K562 treated with DMSO at 1 percent for 24 hours (cell line): ENCODE results near the gene GAGE13. TPM values are rescaled to one million over a fixed set of nuclear protein-coding genes. Genes with fewer than 3 reads are reported as not detected.

Experiments used
- total RNA-seq: library from RNA; unstranded; fragments of 300-600 nt; gene quantifications from 2 replicates; pipeline ENCODE4 v1.2.3, GENCODE V29; 2022; ENCODE audit warnings: low read depth; ENCODE audit not compliant: insufficient read depth

GAGE13 gene, protein sequence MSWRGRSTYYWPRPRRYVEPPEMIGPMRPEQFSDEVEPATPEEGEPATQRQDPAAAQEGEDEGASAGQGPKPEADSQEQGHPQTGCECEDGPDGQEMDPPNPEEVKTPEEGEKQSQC
- total RNA-seq: 6.1 and 9.1 TPM in 2 replicates

DNA sequence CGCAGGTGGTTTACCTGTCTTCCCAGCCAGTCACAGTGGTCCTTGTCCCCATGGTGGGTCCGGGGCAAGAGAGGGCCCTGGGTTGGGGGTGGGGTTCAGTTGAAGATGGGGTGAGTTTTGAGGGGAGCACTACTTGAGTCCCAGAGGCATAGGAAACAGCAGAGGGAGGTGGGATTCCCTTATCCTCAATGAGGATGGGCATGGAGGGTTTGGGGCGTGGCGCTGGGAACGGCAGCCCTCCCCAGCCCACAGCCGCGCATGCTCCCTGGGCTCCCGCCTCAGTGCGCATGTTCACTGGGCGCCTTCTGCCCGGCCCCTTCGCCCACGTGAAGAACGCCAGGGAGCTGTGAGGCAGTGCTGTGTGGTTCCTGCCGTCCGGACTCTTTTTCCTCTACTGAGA is at the start of gene GAGE13:
GAGE13 (plus strand) TSS at position 301 of the 400 bp plus-strand sequence. CDS start 1,156 bp downstream, outside the sequence.

GRCh38 chrX:49303346-49303745 is 28.0 kb upstream of the GAGE13 start, which contains the start of gene GAGE10:
TSS of gene GAGE10 (plus strand) at chrX:49303646. CDS start at chrX:49304860, 1,214 bp downstream.

GRCh38 chrX:49321737-49322136 is 9.6 kb upstream of the GAGE13 start, which contains the start of gene GAGE12J:
TSS of gene GAGE12J (plus strand) at chrX:49322037. CDS start at chrX:49323194, 1,157 bp downstream.

Other genes with a start within 250 kb of the GAGE13 start
- gene GPKOW, start 207.8 kb upstream of the GAGE13 start, total RNA-seq: 51.0 and 57.4 TPM in 2 replicates
- gene MAGIX, start 168.8 kb upstream of the GAGE13 start, total RNA-seq: 3.8 and 4.0 TPM in 2 replicates
- gene PLP2, start 159.7 kb upstream of the GAGE13 start, total RNA-seq: 185 and 190 TPM in 2 replicates
- 40.0 and 41.6 TPM in 2 replicates for gene PRICKLE3, start 145.2 kb upstream of the GAGE13 start, total RNA-seq
- gene SYP, start 131.4 kb upstream of the GAGE13 start, total RNA-seq: 0.41 and 1.2 TPM in 2 replicates
- gene CACNA1F, start 98.2 kb upstream of the GAGE13 start, total RNA-seq: 0.09 and 0.19 TPM in 2 replicates
- gene CCDC22, start 96.1 kb upstream of the GAGE13 start, total RNA-seq: 31.9 and 34.0 TPM in 2 replicates
- gene FOXP3, start 66.9 kb upstream of the GAGE13 start, total RNA-seq: 0.22 and 0.63 TPM in 2 replicates
- 2.8 and 3.7 TPM in 2 replicates for gene PPP1R3F, start 61.8 kb upstream of the GAGE13 start, total RNA-seq
- not detected in 2 replicates for gene GAGE10, start 27.9 kb upstream of the GAGE13 start, total RNA-seq
- not detected in 2 replicates for gene GAGE12J, start 9.5 kb upstream of the GAGE13 start, total RNA-seq
- not detected in 2 replicates for gene GAGE12C, start 200.6 kb downstream of the GAGE13 start, total RNA-seq
- gene GAGE12D, start 210.2 kb downstream of the GAGE13 start, total RNA-seq: not detected in 2 replicates
- not detected in 2 replicates for gene GAGE12E, start 219.7 kb downstream of the GAGE13 start, total RNA-seq
- gene GAGE12F, start 229.3 kb downstream of the GAGE13 start, total RNA-seq: not detected in 2 replicates
- not detected in 2 replicates for gene GAGE12G, start 238.8 kb downstream of the GAGE13 start, total RNA-seq
- not detected in 2 replicates for gene GAGE12H, start 248.4 kb downstream of the GAGE13 start, total RNA-seq